Large intestine (tissue), 3 donors: ENCODE measurements around the gene TRMT2B. TPM values are rescaled to one million over a fixed set of nuclear protein-coding genes. Genes with fewer than 3 reads are reported as not detected.

Source experiments
- DNase-seq, 2 donors: peaks; one replicate each; pipeline versions ENCODE4 v3.0.0 to v3.0.0-alpha.2; 2013
- H3K27ac ChIP-seq: one replicate; pipeline ENCODE4 v1.5.1; 2013; ENCODE audit warnings: low read length
- H3K27me3 ChIP-seq: 2 replicates; pipeline ENCODE4 v1.6.1; 2013; ENCODE audit warnings: low read length; ENCODE audit not compliant: control insufficient read depth, insufficient read depth
- H3K36me3 ChIP-seq: 2 replicates; pipeline ENCODE4 v1.6.1; 2013; ENCODE audit warnings: low read length; ENCODE audit not compliant: control insufficient read depth, insufficient read depth
- H3K4me1 ChIP-seq: one replicate; pipeline ENCODE4 v1.6.1; 2013; ENCODE audit warnings: low read length; ENCODE audit not compliant: control insufficient read depth, insufficient read depth
- H3K4me3 ChIP-seq: one replicate; pipeline ENCODE4 v1.5.1; 2013; ENCODE audit warnings: low read length
- H3K9me3 ChIP-seq: one replicate; pipeline ENCODE4 v1.6.1; 2013; ENCODE audit warnings: mild to moderate bottlenecking, low read depth, low read length, moderate library complexity; ENCODE audit not compliant: control insufficient read depth
- WGBS: methylation state at CpG from one replicate; pipeline ENCODE4 v1.1.5; 2013; ENCODE audit warnings: low lambda C conversion rate; ENCODE audit not compliant: insufficient coverage; 5-methylcytosine and 5-hydroxymethylcytosine counted together
- polyA plus RNA-seq: library from polyadenylated mRNA; unstranded; fragments of 120-200 nt; gene quantifications from one replicate; pipeline ENCODE4 v1.2.1, GENCODE V29; 2013

The TRMT2B gene
- polyA plus RNA-seq, 1 donor, result 14.4 TPM

- Histone ChIP-seq H3K27me3 (no peaks in the 10 kb centered on the region), H3K4me3 (no peak overlapping the region), H3K36me3 (no peaks in the 10 kb centered on the region), H3K9me3 (peaks cover 2% of the 10 kb centered on the region), H3K27ac (no peak overlapping the region), H3K4me1 (no peaks in the 10 kb centered on the region)
- no CpG with 5 or more reads among the region's 3 CpGs for WGBS
- no peak for DNase-seq
Observed at GRCh38 chrX:100975212-100975611, 76.7 kb downstream of the TRMT2B start.

DNA sequence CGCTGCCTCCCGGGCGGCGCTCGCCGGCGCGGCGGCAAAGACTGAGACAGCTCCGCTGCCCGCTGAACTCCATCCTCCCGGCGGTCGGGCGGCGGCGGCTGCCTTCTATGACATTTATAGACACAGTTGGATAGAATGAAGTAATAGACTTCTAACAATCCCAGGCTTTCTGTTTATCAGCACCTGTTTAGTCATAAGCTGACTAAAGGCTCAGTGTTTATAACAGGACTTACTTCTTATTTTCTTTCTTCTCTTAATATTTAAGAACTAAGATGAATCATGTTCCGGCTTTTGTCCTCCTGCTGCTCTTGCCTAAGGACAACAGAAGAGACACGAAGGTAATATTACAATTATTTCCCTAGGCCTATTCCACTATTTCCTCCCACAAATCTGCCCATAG, 78.5 kb downstream of the TRMT2B start:
- no peak overlapping the region for H3K27ac ChIP-seq
- DNase-seq, result no peak
- no peaks in the 10 kb centered on the region for H3K36me3 ChIP-seq
- H3K4me3 ChIP-seq, result no peak overlapping the region
- WGBS, result 100% methylated on average over 1 of the region's 19 CpGs
- H3K9me3 ChIP-seq, result peaks cover 2% of the 10 kb centered on the region
- no peaks in the 10 kb centered on the region for H3K4me1 ChIP-seq
- no peaks in the 10 kb centered on the region for H3K27me3 ChIP-seq

GRCh38 chrX:100969936-100970335, 82.0 kb downstream of the TRMT2B start:
- H3K4me3 ChIP-seq, result no peak overlapping the region
- DNase-seq, result no peak
- no peaks in the 10 kb centered on the region for H3K36me3 ChIP-seq
- H3K27me3 ChIP-seq, result no peaks in the 10 kb centered on the region
- no CpG with 5 or more reads among the region's 1 CpG for WGBS
- no peaks in the 10 kb centered on the region for H3K4me1 ChIP-seq
- H3K9me3 ChIP-seq, result peaks cover 2% of the 10 kb centered on the region
- no peak overlapping the region for H3K27ac ChIP-seq

- H3K27ac ChIP-seq, result no peak within 1 kb of the TSS
- no peaks in the 10 kb centered on the region for H3K36me3 ChIP-seq
- H3K4me3 ChIP-seq, result no peak within 1 kb of the TSS
- no CpG with 5 or more reads among the region's 2 CpGs for WGBS
- H3K4me1 ChIP-seq, result no peaks in the 10 kb centered on the region
- no peak for DNase-seq
- no peaks in the 10 kb centered on the region for H3K27me3 ChIP-seq
- H3K9me3 ChIP-seq, result peaks cover 2% of the 10 kb centered on the region
Observed at GRCh38 chrX:100969408-100969807, 82.5 kb downstream of the TRMT2B start, which contains the start of gene ARL13A. Gene ARL13A, plus strand, starts transcription at chrX:100969708. Its CDS starts 3,982 bp downstream, at chrX:100973690.

GRCh38 chrX:100964362-100964761, 87.5 kb downstream of the TRMT2B start:
- Histone ChIP-seq H3K4me3 (no peak overlapping the region), H3K9me3 (no peaks in the 10 kb centered on the region), H3K4me1 (no peaks in the 10 kb centered on the region), H3K36me3 (no peaks in the 10 kb centered on the region), H3K27ac (no peak overlapping the region), H3K27me3 (no peaks in the 10 kb centered on the region)
- DNase-seq, result peak in 1 of 2 donors; percentile 3

- 100% methylated on average over 1 of the region's 3 CpGs for WGBS
- no peak overlapping the region for H3K27ac ChIP-seq
- H3K4me3 ChIP-seq, result no peak overlapping the region
- no peaks in the 10 kb centered on the region for H3K27me3 ChIP-seq
- H3K9me3 ChIP-seq, result no peaks in the 10 kb centered on the region
- no peaks in the 10 kb centered on the region for H3K4me1 ChIP-seq
- no peaks in the 10 kb centered on the region for H3K36me3 ChIP-seq
- DNase-seq, result no peak
Observed at GRCh38 chrX:100962811-100963210, 89.1 kb downstream of the TRMT2B start.

Other genes starting within 250 kb of the TRMT2B start
- gene CSTF2, start 231.7 kb downstream of the TRMT2B start, polyA plus RNA-seq, result 18.0 TPM
- gene NOX1, start 177.8 kb downstream of the TRMT2B start, polyA plus RNA-seq, result 1.8 TPM
- gene XKRX, start 123.2 kb downstream of the TRMT2B start, polyA plus RNA-seq, result 8.8 TPM
- 0.21 TPM for gene ARL13A, start 82.4 kb downstream of the TRMT2B start, polyA plus RNA-seq
- 7.5 TPM for gene TMEM35A, start 26.8 kb upstream of the TRMT2B start, polyA plus RNA-seq
- gene CENPI, start 46.1 kb upstream of the TRMT2B start, polyA plus RNA-seq, result 4.5 TPM
- 2.1 TPM for gene DRP2, start 167.7 kb upstream of the TRMT2B start, polyA plus RNA-seq
- 0.18 TPM for gene TAF7L, start 239.2 kb upstream of the TRMT2B start, polyA plus RNA-seq